ENCODE measurements around the gene SYCP2L.
"Not testable (repeated sequence)": the region's sequence is repeated elsewhere in the genome, so short reads cannot be mapped to it uniquely, and the experiment has no call there.

SYCP2L gene

DNA sequence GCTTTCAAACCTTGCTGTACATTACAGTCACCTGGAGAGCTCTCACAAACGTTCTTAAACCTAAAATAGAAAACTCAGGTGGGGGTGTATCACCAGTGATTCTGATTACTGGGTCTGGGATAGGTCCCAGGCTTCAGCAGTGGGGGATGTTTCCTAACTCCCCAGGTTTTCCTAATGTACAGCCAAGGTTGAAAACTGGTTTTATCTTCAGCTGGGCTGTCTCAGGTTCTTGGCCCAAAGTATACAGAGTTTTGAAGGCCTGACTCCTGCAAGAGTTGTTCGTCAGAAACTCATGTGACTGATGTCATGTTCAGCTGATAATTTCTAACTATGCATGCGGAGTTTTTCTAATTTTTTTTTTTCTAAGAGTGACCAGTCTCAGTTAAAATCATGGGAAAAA, 9.8 kb downstream of the SYCP2L start:
- no peaks in the 10 kb centered on the region for H3K36me3 Mint-ChIP-seq
- no peaks in the 10 kb centered on the region for H3K4me1 Mint-ChIP-seq
- ATAC-seq (no peak), DNase-seq (ENCODE audit: low spot score in 2 of 2) (no peak)
- no peak overlapping the region for H3K27ac Mint-ChIP-seq
- no peak overlapping the region for H3K4me3 Mint-ChIP-seq
- no peaks in the 10 kb centered on the region for H3K9me3 Mint-ChIP-seq

DNA sequence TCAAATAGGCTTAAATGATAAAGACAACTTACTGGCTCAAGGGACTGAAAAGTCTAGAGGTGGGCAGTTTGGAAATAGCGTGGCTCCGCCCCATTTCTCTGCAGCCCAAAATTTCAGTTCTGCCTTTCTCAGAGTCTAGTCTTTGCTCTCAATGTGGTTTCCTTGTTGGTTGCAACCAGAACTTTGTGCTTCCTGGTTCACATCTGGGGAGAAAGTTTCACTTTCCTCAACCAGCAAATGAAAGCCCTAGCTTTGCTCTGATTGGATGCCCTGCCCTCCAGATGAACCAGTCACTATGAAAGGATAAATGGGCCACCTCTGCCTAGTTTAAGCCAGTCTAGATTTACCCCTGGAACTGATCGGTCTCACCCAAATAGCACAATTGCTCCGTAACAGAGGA, 14.9 kb downstream of the SYCP2L start:
- no peak for ATAC-seq
- no peak for DNase-seq (ENCODE audit: low spot score in 2 of 2)
- H3K4me3 Mint-ChIP-seq, result no peak overlapping the region
- no peaks in the 10 kb centered on the region for H3K9me3 Mint-ChIP-seq
- H3K36me3 Mint-ChIP-seq, result no peaks in the 10 kb centered on the region
- no peaks in the 10 kb centered on the region for H3K4me1 Mint-ChIP-seq
- H3K27ac Mint-ChIP-seq, result no peak overlapping the region

DNA sequence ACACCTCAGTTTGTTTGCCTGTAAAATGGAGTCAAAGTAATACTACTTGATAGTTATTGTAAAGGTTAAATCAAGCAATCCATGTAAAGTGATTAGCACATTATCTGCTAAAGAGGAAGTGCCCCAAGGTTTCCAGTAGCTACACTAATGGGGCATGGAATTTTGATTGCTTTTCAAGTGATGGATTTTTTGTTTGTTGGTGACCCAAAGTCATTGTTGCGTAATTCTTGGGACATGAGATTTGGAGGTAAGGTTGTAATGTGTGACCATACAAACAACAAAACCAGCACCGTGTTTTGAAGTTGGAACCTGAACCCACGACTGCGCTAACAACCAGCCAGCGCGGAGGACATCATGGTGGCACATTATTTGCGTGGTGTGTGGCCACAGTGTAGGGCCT, 17.2 kb downstream of the SYCP2L start:
- Mint-ChIP-seq H3K4me3 (no peak overlapping the region), H3K9me3 (no peaks in the 10 kb centered on the region), H3K36me3 (no peaks in the 10 kb centered on the region), H3K27ac (no peak overlapping the region), H3K4me1 (no peaks in the 10 kb centered on the region)
- ATAC-seq (no peak), DNase-seq (ENCODE audit: low spot score in 2 of 2) (no peak)

DNA sequence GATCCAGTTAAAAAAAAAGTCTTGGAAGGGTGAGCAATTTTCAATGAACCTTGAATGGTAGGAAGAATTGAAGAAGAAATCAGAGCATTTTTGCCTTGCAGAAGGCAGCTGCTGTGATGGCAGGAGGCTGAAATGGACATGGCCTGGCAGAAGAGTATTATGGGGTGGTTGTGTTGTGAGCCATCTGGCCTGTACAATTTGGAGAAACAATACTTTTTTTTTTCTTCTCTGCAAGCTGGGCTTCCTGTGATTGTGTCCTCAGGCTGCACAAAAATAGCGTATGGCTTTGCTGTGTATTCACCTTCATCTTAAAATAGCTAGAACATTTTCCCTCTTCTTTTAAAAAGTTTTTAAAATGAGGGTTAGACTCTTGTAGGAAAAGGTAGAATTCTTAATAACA, 21.4 kb downstream of the SYCP2L start:
- DNase-seq (ENCODE audit: low spot score in 2 of 2), result no peak
- Mint-ChIP-seq H3K36me3 (no peaks in the 10 kb centered on the region), H3K4me1 (no peaks in the 10 kb centered on the region), H3K27ac (no peak overlapping the region), H3K9me3 (no peaks in the 10 kb centered on the region), H3K4me3 (no peak overlapping the region)
- ATAC-seq, result no peak

DNA sequence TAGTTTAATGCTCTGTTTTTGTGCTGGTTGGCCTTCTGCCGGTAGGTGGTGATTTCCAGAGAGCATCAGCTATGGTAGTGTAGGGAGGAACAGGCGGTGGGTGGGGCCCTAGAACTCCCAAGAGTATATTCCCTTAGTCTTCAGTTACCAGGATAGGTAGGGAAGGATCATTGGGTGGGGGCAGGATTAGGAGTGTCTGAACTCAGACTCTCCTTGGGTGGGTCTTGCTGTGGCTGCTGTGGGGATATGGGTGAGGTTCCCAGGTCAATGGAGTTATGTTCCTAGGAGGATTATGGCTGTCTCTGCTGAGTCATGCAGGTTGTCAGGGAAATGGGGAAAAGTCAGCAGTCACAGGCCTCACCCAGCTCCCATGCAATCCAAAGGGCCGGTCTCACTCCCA, 32.7 kb downstream of the SYCP2L start:
- DNase-seq (ENCODE audit: low spot score in 2 of 2); H3K4me3 Mint-ChIP-seq; H3K4me1 Mint-ChIP-seq; ATAC-seq; H3K27ac Mint-ChIP-seq; H3K9me3 Mint-ChIP-seq; H3K36me3 Mint-ChIP-seq: not testable (repeated sequence)

DNA sequence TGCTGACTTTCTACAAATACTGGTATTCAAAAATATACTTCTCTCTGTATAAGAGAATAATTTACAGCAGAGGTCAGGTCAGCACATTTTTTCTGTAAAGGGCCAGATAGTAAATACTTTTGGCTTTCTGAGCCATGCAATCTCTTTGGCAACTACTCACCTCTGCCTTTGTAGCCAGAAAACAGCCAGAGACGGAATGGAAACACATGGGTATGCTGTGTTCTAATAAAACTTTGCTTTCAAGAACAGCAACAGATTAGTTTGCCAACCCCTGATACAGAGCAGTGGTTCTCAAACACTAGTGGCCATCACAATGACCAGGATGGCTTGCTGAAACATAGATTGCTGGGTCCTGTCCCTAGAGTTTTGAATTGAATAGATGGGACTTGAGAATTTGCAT, 46.3 kb downstream of the SYCP2L start:
- ATAC-seq (no peak), DNase-seq (ENCODE audit: low spot score in 2 of 2) (no peak)
- H3K27ac Mint-ChIP-seq, result no peak overlapping the region
- H3K9me3 Mint-ChIP-seq, result no peaks in the 10 kb centered on the region
- H3K4me3 Mint-ChIP-seq, result no peak overlapping the region
- no peaks in the 10 kb centered on the region for H3K36me3 Mint-ChIP-seq
- H3K4me1 Mint-ChIP-seq, result no peaks in the 10 kb centered on the region

DNA sequence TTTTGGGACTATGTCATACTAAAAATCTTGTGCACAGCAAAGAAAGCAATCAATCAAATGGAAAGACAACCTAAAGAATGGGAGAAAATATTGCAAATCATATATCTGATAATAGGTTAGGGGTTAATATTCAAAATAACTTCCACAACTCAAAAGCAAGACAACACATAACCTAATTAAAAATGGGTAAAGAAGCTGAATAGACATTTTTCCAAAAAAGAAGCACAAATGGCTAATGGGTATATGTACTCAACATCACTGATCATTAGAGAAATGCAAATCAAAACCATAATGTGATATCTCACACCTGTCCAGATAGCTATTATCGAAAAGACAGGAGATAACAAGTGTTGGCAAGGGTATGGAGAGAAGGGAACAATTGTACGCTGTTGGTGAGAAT, 53.0 kb downstream of the SYCP2L start:
- Mint-ChIP-seq H3K27ac (no peak overlapping the region), H3K4me3 (no peak overlapping the region), H3K9me3 (no peaks in the 10 kb centered on the region), H3K4me1 (no peaks in the 10 kb centered on the region), H3K36me3 (no peaks in the 10 kb centered on the region)
- no peak for DNase-seq (ENCODE audit: low spot score in 2 of 2)
- ATAC-seq, result no peak

DNA sequence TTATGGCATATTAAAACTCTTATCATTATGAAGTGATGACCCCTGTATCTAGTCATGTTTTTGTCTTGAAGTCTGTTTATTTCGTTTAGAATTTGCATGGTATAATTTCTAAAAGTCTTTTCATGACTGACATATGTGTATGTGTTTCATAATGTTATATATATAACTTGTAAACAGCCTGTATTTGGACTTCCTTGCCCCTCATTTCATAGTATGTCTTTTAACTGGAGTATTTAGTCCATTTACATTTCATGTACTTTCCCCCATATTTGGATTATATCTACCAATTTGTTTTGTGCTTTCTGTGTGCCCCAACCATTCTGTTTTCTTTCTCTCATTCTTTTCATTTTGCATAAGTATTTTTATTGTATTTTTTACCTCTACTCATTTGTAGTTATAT, 59.0 kb downstream of the SYCP2L start:
- H3K27ac Mint-ChIP-seq, result no peak overlapping the region

DNA sequence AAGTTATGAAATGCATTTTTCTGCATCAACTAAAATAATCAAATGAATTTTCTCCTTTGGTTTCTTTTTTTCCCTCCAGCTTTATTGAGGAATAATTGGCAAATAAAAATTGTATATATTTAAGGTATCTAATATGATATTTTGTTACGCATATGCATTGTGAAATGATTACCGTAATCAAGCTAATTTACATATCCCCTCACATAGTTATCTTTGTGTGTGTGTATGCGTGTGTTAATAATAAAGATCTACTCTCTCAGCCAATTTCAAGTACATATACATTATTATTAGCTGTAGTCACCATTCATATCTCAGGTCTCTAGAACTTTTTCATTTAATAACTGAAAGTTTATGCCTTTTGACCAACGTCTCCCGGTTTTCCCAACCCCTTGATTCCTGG, 61.1 kb downstream of the SYCP2L start:
- Mint-ChIP-seq H3K4me1 (no peaks in the 10 kb centered on the region), H3K4me3 (no peak overlapping the region), H3K9me3 (no peaks in the 10 kb centered on the region), H3K27ac (no peak overlapping the region), H3K36me3 (no peaks in the 10 kb centered on the region)
- ATAC-seq (no peak), DNase-seq (ENCODE audit: low spot score in 2 of 2) (no peak)

More for the DNA sequence above, 59.0 kb downstream of the SYCP2L start:
- ATAC-seq (no peak), DNase-seq (ENCODE audit: low spot score in 2 of 2) (no peak)
- H3K4me3 Mint-ChIP-seq, result no peak overlapping the region
- H3K36me3 Mint-ChIP-seq, result no peaks in the 10 kb centered on the region
- H3K4me1 Mint-ChIP-seq, result no peaks in the 10 kb centered on the region
- H3K9me3 Mint-ChIP-seq, result no peaks in the 10 kb centered on the region

DNA sequence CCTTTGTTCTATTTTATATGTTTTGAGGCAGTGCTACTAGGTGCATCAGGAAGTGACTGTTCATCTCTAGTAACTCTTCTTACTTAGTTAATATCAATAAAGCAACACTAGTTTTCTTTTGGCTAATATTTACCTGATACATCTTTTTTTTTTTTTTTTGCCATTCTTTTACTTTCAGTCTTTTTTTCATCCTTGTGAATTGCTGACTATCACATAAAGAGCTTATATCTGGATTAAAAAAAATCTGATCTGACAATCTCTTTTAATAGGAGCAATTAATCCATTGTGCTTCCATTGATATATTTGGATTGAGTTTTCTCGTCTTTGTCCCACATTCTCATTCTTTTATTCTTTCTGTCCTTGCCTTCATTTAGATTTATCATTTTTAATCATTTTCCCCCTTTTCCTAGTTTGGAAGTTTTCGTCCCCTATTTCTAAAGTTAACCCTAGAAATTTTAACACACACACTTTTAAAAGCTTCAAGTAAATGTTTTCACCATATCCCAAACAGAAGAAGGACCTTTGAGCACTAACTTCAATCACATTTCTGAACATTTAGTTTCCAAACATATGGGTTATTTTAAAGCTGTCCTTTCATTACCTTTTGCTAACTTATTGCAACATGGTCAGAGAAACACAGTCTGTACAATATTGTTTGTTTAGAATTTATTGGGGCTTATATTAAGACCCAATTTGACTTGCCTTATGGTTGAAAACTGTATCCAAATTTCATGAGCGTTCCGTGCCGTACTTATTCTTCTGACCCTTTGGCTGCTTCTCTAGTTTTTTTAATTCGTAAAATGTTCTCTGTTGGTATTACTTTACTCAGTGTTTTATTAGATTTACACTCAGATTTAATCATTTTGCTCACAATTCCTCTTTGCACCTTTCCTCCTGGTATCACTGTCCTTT, 63.0 kb downstream of the SYCP2L start:
- H3K4me3 Mint-ChIP-seq, result no peak overlapping the region
- DNase-seq (ENCODE audit: low spot score in 2 of 2) (no peak), ATAC-seq (no peak)
- no peaks in the 10 kb centered on the region for H3K36me3 Mint-ChIP-seq
- H3K9me3 Mint-ChIP-seq, result peaks cover 4% of the 10 kb centered on the region
- peaks cover 6% of the 10 kb centered on the region for H3K4me1 Mint-ChIP-seq
- H3K27ac Mint-ChIP-seq, result no peak overlapping the region

DNA sequence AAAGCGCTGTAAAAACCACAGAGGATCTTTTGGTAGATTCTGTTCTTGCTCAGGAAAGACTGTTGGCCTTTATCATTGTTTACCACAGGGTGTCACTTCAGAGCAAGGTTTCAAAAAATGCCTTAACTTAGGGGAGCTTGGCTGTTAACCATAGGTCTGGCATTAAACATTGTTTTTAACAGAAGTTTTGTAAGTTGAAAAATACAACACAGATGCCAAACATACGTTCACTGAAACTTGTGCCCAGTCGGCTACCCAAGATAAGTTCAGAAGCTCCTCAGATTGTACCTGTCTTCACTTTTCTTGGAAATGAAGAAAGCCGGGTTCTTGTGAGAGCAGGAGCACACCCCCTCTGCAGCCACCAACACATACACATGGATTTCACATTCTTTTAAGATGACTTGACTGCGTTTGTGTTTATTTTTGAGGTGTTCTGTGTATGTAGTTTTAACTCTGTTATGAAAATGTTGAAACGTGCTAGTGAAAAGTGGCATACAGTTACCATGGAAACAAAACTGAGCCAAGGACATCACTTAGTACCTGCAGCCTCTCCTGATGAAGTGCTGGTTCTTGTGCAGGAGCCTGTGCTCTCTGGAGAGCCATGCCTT, 64.9 kb downstream of the SYCP2L start:
- ATAC-seq (no peak), DNase-seq (ENCODE audit: low spot score in 2 of 2) (no peak)
- no peak overlapping the region for H3K27ac Mint-ChIP-seq
- peaks cover 6% of the 10 kb centered on the region for H3K4me1 Mint-ChIP-seq
- no peaks in the 10 kb centered on the region for H3K36me3 Mint-ChIP-seq
- H3K9me3 Mint-ChIP-seq, result peaks cover 4% of the 10 kb centered on the region
- no peak overlapping the region for H3K4me3 Mint-ChIP-seq

DNA sequence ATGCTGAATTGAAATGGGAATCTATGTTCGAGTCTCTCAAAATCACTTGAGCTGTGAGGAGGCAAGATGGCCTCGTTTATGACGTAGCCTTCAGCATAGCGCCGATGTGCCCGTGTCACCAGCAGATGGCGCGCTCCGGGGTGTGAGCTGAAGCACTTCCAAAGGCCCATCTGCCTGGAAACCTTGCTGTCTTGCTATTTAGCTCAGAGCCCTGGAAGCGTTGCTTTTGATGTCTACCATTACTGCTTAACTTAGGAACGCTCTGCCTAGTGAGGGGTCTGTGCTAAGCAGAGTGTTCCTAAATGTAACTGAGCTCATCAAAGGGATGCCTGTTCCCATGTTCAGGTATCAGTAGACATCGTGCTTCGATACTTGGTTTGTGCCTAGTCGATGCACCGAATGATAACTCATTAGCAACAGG, 67.7 kb downstream of the SYCP2L start:
- H3K4me3 Mint-ChIP-seq, result no peak overlapping the region
- H3K36me3 Mint-ChIP-seq, result no peaks in the 10 kb centered on the region
- H3K9me3 Mint-ChIP-seq, result peaks cover 4% of the 10 kb centered on the region
- no peak overlapping the region for H3K27ac Mint-ChIP-seq
- DNase-seq (ENCODE audit: low spot score in 2 of 2) (peak; percentile 67 to 85), ATAC-seq (peak; percentile 80)
- H3K4me1 Mint-ChIP-seq, result peaks cover 6% of the 10 kb centered on the region

DNA sequence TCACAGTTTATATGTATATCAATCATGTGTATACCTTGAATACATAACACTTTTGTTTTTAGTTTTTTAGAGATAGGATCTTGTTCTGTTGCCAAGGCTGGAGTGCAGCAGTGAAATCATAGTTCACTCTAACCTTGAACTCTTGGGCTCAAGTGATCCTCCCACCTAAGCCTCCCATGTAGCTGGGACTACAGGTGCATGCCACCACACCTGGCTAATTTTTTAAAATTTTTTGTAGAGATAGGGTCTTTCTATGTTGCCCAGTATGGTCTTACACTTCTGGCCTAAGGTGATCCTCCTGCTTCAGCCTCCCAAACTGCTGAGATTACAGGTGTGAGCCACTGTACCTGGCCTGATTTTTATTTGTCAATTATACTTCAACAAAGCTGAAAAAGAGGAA, 69.9 kb downstream of the SYCP2L start:
- H3K36me3 Mint-ChIP-seq, result no peaks in the 10 kb centered on the region
- H3K27ac Mint-ChIP-seq, result no peak overlapping the region

DNA sequence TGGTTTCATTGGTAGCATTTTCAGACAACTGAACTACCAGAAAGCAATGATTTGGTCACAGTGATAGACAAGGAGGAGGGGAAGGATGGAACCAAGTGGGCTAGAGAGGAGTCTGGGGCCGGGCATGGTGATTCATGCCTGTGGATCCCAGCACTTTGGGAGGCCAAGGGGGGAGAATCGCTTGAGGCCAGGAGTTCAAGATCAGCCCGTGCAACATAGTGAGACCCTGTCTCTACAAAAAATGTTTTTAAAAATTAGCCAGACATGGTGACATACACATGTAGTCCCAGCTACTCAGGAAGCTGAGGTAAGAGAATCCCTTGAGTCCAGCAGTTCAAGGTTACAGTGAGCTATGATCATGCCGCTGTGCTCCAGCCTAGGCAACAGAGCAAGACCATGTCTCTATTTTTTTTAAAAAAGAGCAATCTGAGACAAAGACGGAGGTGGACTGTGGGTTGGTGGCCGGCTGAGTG, 70.6 kb downstream of the SYCP2L start:
- no peak overlapping the region for H3K4me3 Mint-ChIP-seq
- H3K36me3 Mint-ChIP-seq, result no peaks in the 10 kb centered on the region
- DNase-seq (ENCODE audit: low spot score in 2 of 2) (no peak), ATAC-seq (no peak)
- no peak overlapping the region for H3K27ac Mint-ChIP-seq
- H3K9me3 Mint-ChIP-seq, result peaks cover 4% of the 10 kb centered on the region
- peaks cover 6% of the 10 kb centered on the region for H3K4me1 Mint-ChIP-seq

More for the DNA sequence above, 69.9 kb downstream of the SYCP2L start:
- Mint-ChIP-seq H3K4me3 (no peak overlapping the region), H3K9me3 (peaks cover 4% of the 10 kb centered on the region), H3K4me1 (peaks cover 6% of the 10 kb centered on the region)
- ATAC-seq (no peak), DNase-seq (ENCODE audit: low spot score in 2 of 2) (no peak)

DNA sequence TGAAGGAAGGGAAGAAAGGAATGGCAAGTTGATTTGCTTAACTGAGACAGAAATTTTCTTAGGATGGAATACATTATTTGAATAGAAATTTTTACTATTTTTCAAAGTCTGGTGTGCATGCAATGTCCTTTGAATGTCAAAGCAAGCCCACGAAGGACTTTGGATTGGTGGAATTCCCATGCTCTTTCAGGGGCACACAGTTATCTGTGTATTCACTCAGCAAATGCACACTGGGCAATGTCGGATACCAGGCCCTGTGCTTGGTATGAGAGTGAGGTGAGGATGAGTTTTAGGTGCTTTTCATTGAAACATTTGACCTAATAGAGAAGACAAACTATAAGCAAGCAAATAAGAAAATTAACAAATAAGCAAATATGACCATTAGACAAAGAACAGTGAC, 73.3 kb downstream of the SYCP2L start:
- DNase-seq (ENCODE audit: low spot score in 2 of 2), result no peak
- ATAC-seq, result no peak
- no peaks in the 10 kb centered on the region for H3K36me3 Mint-ChIP-seq
- H3K27ac Mint-ChIP-seq, result no peak overlapping the region
- no peaks in the 10 kb centered on the region for H3K9me3 Mint-ChIP-seq
- no peaks in the 10 kb centered on the region for H3K4me1 Mint-ChIP-seq
- no peak overlapping the region for H3K4me3 Mint-ChIP-seq

DNA sequence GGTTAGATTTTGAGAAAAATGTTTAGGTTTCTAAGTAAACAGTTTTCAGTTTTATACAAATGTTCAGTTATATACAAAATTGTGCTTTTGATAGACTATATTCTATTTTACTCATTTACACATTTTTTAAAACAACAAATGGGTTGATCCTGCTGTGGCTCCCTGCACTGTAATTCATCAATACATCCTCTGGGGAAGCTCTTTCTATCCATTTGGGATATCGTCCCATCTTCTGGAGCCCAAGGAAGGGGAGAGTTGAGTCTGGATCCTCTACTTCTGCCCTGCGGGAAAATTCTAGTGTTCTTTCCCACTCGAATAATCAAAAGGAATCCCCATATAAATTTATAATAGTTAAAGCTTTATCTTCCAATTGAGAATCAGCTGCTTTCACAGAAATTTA, 75.0 kb downstream of the SYCP2L start:
- Mint-ChIP-seq H3K27ac (no peak overlapping the region), H3K4me1 (no peaks in the 10 kb centered on the region), H3K36me3 (no peaks in the 10 kb centered on the region), H3K9me3 (no peaks in the 10 kb centered on the region), H3K4me3 (no peak overlapping the region)
- ATAC-seq (no peak), DNase-seq (ENCODE audit: low spot score in 2 of 2) (no peak)
